HG03175 (cell line): ENCODE results near the gene GARIN5A.

Experiments used
- ATAC-seq: cut with Tn5 transposase; IDR thresholded peaks from one replicate; pipeline ENCODE4 v1.9.1; 2021; ENCODE audit warnings: mild to moderate bottlenecking, moderate library complexity; ENCODE audit not compliant: unreplicated experiment

The GARIN5A gene

DNA sequence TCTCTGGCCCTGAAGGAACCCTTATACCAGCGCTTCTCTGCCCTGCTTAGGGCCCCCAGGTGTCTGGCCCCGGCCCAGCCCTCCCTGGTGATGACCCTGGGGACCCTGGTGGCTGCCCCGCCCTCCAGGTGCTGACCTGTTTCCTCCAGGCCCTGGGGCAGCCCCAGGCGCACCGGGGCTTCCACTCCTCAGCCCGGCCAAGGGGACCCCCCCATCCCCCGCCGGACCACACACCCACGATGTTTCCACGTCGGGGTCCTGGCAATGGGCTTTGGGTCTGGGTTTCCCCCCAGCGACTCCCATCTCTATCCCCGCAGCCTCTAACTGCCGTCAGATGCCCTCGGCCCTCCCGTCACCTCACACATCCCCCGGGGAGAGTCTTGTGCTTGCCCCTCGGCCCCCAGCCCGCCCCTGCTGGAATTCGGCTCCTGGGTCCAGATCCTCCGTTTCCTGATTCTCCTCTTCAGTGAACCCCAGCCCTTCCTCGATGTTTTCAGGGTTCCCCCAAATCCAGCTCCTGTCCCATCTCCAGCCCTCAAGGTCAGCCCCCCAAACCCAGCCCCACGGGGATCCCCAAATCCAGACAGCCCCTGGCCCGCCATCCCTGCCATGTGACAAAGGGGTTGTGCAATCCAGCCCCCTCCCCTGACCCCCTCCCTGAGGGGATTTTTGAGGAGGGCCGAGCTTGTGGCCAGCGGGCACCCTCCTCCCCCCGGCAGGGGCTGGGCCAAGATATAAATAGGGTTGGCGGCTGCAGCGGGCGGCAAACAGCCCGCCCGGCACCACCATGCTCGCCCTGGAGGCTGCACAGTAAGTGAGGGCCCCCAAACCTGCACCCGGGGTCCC lies 58.2 kb downstream of the GARIN5A start, which contains the start of gene SPIB:
SPIB (plus strand) TSS at position 763 of the 846 bp plus-strand sequence; CDS start at position 788, 25 bp downstream.
- ATAC-seq: no peak

DNA sequence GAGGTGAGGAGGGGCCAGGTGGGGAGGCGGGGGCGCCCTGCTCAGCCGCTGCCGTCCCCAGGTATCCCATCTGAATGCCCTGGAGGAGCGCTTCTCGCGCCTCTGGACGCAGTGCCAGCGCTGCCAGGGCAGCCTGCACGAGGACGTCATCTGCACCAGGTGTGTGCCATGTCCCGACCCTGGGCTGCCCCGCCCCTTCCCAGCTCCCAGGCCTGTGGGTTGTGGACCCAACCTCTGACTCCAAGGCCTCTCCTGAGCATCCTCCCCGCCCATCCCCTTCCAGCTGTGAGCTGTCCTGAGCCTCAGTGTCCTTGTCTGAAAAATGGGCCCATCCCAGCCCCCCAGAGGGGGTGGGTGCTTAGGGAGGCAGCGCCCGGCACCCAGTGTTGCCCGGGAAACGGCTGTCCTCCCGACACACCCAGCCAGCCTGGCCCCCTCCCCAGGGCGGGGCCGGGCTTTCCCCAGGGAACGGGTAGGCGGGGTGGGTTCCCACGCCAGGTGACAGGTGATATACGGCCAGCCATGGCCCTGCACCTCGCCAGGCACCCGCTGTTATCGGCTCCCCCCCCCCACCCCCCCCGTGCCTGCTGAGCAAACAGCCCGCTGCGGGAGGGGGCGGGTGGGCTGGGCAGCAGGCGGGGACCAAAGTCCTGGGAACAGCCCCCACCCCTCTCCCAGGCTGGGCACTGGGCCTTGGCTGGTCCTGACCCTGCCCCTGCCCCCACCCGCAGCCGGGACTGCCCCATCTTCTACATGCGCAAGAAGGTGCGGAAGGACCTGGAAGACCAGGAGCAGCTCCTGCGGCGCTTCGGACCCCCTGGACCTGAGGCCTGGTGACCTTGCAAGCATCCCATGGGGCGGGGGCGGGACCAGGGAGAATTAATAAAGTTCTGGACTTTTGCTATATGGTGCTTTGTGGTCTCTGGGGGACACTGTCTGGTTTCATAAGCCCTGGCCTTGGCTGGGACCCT lies 59.3 kb downstream of the GARIN5A start:
- no peak for ATAC-seq
